ENCODE results near the gene TRIM14. TPM values are rescaled to one million over a fixed set of nuclear protein-coding genes. Genes with fewer than 3 reads are reported as not detected.
A peak's percentile ranks its signal among the peaks of the same experiment; 100 is the strongest.
"Not testable (repeated sequence)": the region's sequence is repeated elsewhere in the genome, so short reads cannot be mapped to it uniquely, and the experiment has no call there.

The TRIM14 gene
- total and polyA plus RNA-seq, 7 experiments from 2014 or later = 54.1 to 114 (median 79.7) TPM

DNA sequence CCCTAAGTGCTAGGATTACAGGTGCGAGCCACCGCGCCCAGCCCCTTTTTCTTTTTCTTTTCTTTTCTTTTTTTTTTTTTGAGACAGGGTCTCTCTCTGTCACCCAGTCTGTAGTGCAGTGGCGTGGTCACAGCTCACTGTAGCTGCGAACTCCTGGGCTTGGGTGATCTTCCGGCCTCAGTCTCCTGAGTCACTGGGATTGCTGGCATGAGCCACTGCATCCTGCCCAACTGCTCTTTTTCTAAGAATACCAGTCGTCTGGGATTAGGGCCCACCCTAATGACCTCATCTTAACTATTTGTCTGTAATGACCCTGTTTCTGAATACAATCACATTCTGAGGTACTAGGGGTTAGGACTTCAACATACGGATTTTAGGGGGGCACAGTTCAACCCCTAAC, 96.6 kb downstream of the TRIM14 start:
- intact Hi-C loops (cut with micrococcal nuclease) = no loop called here
- Mint-ChIP-seq H3K36me3 (peaks cover 0 to 24% (median 11%) of the 10 kb centered on the region in 5 donors), H3K4me3 (no peak overlapping the region), H3K27ac (peak overlapping the region in 1 of 9 donors; percentile 36), H3K9me3 (no peaks in the 10 kb centered on the region), H3K27me3 (no peaks in the 10 kb centered on the region), H3K4me1 (peaks cover 0 to 4% (median 0%) of the 10 kb centered on the region in 7 donors)
- POLR2A ChIA-PET = no interaction called here
- ATAC-seq = no peak
- CTCF ChIA-PET = no interaction called here
- H3K27ac ChIP-seq (ENCODE audit: low read depth, low read length) = no peak overlapping the region
- no peak overlapping the region for H3K4me3 ChIP-seq (ENCODE audit: low read length)
- no peaks in the 10 kb centered on the region for H3K4me1 ChIP-seq (ENCODE audit: control insufficient read depth in 2 of 2, insufficient read depth in 2 of 2, low read length in 2 of 2)
- no peak for DNase-seq
- H3K27me3 ChIP-seq (ENCODE audit: control insufficient read depth in 2 of 2, insufficient read depth in 2 of 2, low read length in 2 of 2) = no peaks in the 10 kb centered on the region
- H3K9me3 ChIP-seq (ENCODE audit: control insufficient read depth in 2 of 3, low read length in 3 of 3) = no peaks in the 10 kb centered on the region
- peaks cover 0 to 21% (median 0%) of the 10 kb centered on the region in 3 experiments for H3K36me3 ChIP-seq (ENCODE audit: control insufficient read depth in 2 of 3, insufficient read depth in 3 of 3, low read length in 3 of 3)

DNA sequence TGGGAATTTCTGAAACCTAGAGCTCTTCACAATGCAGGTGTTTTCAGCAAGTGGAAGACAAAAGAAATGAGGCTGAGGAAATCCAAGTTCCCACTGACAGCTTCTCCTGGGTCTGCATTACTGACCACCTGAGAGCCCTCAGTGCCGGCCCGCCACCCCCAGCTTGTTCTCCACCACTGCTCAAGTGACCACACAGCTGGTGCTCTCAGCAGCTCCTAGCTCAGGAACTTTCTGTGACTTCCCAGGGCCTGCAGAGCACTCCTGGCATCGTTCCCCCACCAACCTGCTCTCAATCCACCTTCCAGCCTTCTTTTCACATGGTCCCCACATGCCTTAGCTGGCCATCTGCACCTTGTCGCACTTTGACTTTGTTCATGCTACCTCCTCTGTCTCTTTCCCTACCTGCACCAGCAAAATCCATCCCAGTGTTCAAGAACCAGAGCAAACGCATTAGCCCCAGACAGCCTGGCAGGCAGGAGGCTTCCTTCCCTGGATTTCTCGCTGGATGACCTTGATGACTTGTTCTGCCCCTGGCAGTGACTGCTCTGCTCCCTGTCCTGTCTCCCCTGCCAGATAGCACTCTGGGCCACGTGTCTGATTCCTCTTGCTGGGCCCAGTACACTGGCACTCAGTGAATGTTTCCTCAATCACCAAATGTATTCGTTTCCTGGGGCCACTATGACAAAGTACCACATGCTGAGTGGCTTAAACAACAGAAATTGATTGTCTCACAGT, 97.5 kb downstream of the TRIM14 start:
- peaks cover 0 to 26% (median 11%) of the 10 kb centered on the region in 5 donors for H3K36me3 Mint-ChIP-seq
- POLR2A ChIA-PET = no interaction called here
- H3K9me3 ChIP-seq (ENCODE audit: control insufficient read depth in 2 of 3, low read length in 3 of 3) = no peaks in the 10 kb centered on the region
- H3K4me3 ChIP-seq (ENCODE audit: low read length) = no peak overlapping the region
- no peaks in the 10 kb centered on the region for H3K27me3 Mint-ChIP-seq
- ATAC-seq = no peak
- CTCF ChIA-PET = no interaction called here
- H3K9me3 Mint-ChIP-seq = no peaks in the 10 kb centered on the region
- intact Hi-C loops (cut with micrococcal nuclease) = no loop called here
- H3K27me3 ChIP-seq (ENCODE audit: control insufficient read depth in 2 of 2, insufficient read depth in 2 of 2, low read length in 2 of 2) = no peaks in the 10 kb centered on the region
- no peak overlapping the region for H3K4me3 Mint-ChIP-seq
- DNase-seq = no peak
- peaks cover 0 to 4% (median 0%) of the 10 kb centered on the region in 7 donors for H3K4me1 Mint-ChIP-seq
- H3K4me1 ChIP-seq (ENCODE audit: control insufficient read depth in 2 of 2, insufficient read depth in 2 of 2, low read length in 2 of 2) = no peaks in the 10 kb centered on the region
- H3K36me3 ChIP-seq (ENCODE audit: control insufficient read depth in 2 of 3, insufficient read depth in 3 of 3, low read length in 3 of 3) = peaks cover 0 to 29% (median 0%) of the 10 kb centered on the region in 3 experiments
- peak overlapping the region in 6 of 9 donors; percentile 0 to 82 (median 32) for H3K27ac Mint-ChIP-seq
- no peak overlapping the region for H3K27ac ChIP-seq (ENCODE audit: low read depth, low read length)

DNA sequence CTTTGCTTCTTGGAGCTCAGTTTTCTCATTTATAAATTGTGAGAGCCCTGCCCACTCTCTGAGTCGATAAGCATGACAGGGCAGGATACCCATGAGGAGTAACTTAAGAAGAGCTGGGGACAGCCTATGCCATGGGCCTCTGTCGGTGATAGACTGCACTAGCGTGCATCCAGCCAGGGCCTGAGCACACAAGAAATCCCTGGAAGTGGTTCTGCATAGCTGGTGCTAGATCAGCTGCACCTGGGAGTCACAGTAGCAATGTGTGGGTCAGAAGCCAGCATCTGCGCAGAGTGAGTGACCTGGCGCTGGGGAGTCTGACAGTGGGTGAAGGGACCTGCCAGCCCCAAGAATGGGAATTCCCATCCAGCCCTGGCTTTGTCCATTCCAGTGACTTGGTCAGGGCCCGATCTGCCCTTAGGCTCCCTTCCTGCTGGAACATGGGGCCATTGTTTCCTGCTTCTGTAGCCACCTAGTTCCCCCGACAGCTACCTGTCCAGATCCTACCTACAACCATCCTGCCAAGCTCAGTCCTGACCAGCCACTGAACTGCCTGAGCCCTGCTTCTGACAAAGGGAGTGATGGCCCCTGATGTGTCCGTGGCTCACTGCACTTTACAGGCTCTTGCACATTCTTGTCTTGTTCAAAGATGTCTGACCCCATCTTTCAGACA, 98.4 kb downstream of the TRIM14 start:
- no peak overlapping the region for H3K4me3 Mint-ChIP-seq
- H3K36me3 ChIP-seq (ENCODE audit: control insufficient read depth in 2 of 3, insufficient read depth in 3 of 3, low read length in 3 of 3) = peaks cover 0 to 36% (median 0%) of the 10 kb centered on the region in 3 experiments
- no peak overlapping the region for H3K4me3 ChIP-seq (ENCODE audit: low read length)
- no peaks in the 10 kb centered on the region for H3K27me3 Mint-ChIP-seq
- no peaks in the 10 kb centered on the region for H3K4me1 ChIP-seq (ENCODE audit: control insufficient read depth in 2 of 2, insufficient read depth in 2 of 2, low read length in 2 of 2)
- ATAC-seq (peak; percentile 12), DNase-seq (no peak)
- POLR2A ChIA-PET = interaction anchor here (0.6 to 1.2 kb wide), 4 partner anchors 17 to 54 kb away, joined by 3 read pairs; partner anchors contain the start of gene ANP32B
- H3K4me1 Mint-ChIP-seq = no peaks in the 10 kb centered on the region
- CTCF ChIA-PET = no interaction called here
- H3K9me3 ChIP-seq (ENCODE audit: control insufficient read depth in 2 of 3, low read length in 3 of 3) = no peaks in the 10 kb centered on the region
- intact Hi-C loops (cut with micrococcal nuclease) = no loop called here
- H3K9me3 Mint-ChIP-seq = no peaks in the 10 kb centered on the region
- H3K27ac Mint-ChIP-seq = no peak overlapping the region
- H3K36me3 Mint-ChIP-seq = peaks cover 0 to 28% (median 13%) of the 10 kb centered on the region in 5 donors
- H3K27me3 ChIP-seq (ENCODE audit: control insufficient read depth in 2 of 2, insufficient read depth in 2 of 2, low read length in 2 of 2) = no peaks in the 10 kb centered on the region
- no peak overlapping the region for H3K27ac ChIP-seq (ENCODE audit: low read depth, low read length)

DNA sequence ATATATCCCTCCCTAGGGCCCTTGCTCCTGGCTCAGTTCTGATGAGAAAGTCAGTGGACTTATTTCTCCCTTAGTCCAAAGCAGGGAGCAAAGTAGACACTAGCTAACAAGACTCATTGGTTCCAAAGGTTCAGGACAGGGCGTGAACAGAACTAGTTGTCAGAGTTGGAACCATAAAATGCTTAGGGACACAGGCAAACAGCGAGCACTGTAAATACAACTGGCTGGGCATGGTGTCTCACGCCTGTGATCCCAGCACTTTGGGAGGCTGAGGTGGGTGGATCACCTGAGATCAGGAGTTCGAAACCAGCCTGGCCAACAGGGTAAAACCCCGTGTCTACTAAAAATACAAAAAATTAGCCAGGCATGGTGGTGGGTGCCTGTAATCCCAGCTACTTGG, 99.2 kb downstream of the TRIM14 start:
- Mint-ChIP-seq H3K36me3 (peaks cover 7 to 33% (median 19%) of the 10 kb centered on the region in 5 donors), H3K27ac (peak overlapping the region in 2 of 9 donors; percentile 38 to 61)
- peaks cover 0 to 44% (median 0%) of the 10 kb centered on the region in 3 experiments for H3K36me3 ChIP-seq (ENCODE audit: control insufficient read depth in 2 of 3, insufficient read depth in 3 of 3, low read length in 3 of 3)
- H3K27me3 Mint-ChIP-seq; H3K4me3 Mint-ChIP-seq; H3K4me1 Mint-ChIP-seq; intact Hi-C loops (cut with micrococcal nuclease); H3K9me3 ChIP-seq (ENCODE audit: control insufficient read depth in 2 of 3, low read length in 3 of 3); ATAC-seq; H3K9me3 Mint-ChIP-seq; H3K27ac ChIP-seq (ENCODE audit: low read depth, low read length); H3K27me3 ChIP-seq (ENCODE audit: control insufficient read depth in 2 of 2, insufficient read depth in 2 of 2, low read length in 2 of 2); H3K4me3 ChIP-seq (ENCODE audit: low read length); DNase-seq; H3K4me1 ChIP-seq (ENCODE audit: control insufficient read depth in 2 of 2, insufficient read depth in 2 of 2, low read length in 2 of 2); CTCF ChIA-PET: not testable (repeated sequence)
- POLR2A ChIA-PET = interaction anchor here (0.6 to 1.2 kb wide), 5 partner anchors 16 to 130 kb away, joined by 3 read pairs; partner anchors contain the start of gene ANP32B

Other genes starting within 250 kb of the TRIM14 start
- gene TRMO, start 196.7 kb downstream of the TRIM14 start, total RNA-seq = 10 to 100 TPM; 26.8 to 55.3 (median 43.8) TPM
- gene TRMO, start 196.7 kb downstream of the TRIM14 start, polyA plus RNA-seq = 10 to 100 TPM; 24.5 to 29.3 TPM
- 1 to 10 TPM; 1.3 to 4.3 (median 2.3) TPM for gene HEMGN, start 181.1 kb downstream of the TRIM14 start, total RNA-seq
- 10 to 100 TPM; 13.6 to 14.2 TPM for gene HEMGN, start 181.1 kb downstream of the TRIM14 start, polyA plus RNA-seq
- 100 to 1,000 TPM; 143 to 267 (median 186) TPM for gene ANP32B, start 135.9 kb downstream of the TRIM14 start, total RNA-seq
- gene ANP32B, start 135.9 kb downstream of the TRIM14 start, polyA plus RNA-seq = 100 to 1,000 TPM; 108 to 123 TPM
- 10 to 100 TPM; 16.3 to 58.9 (median 51.8) TPM for gene NANS, start 62.5 kb downstream of the TRIM14 start, total RNA-seq
- gene NANS, start 62.5 kb downstream of the TRIM14 start, polyA plus RNA-seq = 10 to 100 TPM; 33.0 to 33.2 TPM
- 1 to 10 TPM; 3.0 to 9.7 (median 7.7) TPM for gene CORO2A, start 73.4 kb upstream of the TRIM14 start, total RNA-seq
- gene CORO2A, start 73.4 kb upstream of the TRIM14 start, polyA plus RNA-seq = 1 to 10 TPM; 6.6 to 9.0 TPM
- 10 to 100 TPM in 1 of 5 experiments, 1 to 10 TPM in 4; 4.9 to 16.6 (median 8.8) TPM for gene TBC1D2, start 136.4 kb upstream of the TRIM14 start, total RNA-seq
- gene TBC1D2, start 136.4 kb upstream of the TRIM14 start, polyA plus RNA-seq = 1 to 10 TPM; 3.3 to 8.8 TPM